Activated T-cell treated with anti-CD3 and anti-CD28 coated beads for 24 hours (primary cell): ENCODE data around the gene CHD2.
"Not testable (repeated sequence)": the region's sequence is repeated elsewhere in the genome, so short reads cannot be mapped to it uniquely, and the experiment has no call there.

Experiments used
- DNase-seq: peaks from one replicate; pipeline ENCODE4 v3.0.0-alpha.2; 2020; ENCODE audit warnings: low read depth

Gene CHD2

GRCh38 chr15:93019090-93019489 lies 119.0 kb downstream of the CHD2 start:
- DNase-seq = no peak

- no peak for DNase-seq
Observed at GRCh38 chr15:93019971-93020370, 119.8 kb downstream of the CHD2 start.

- DNase-seq = no peak
Observed at GRCh38 chr15:93020976-93021772, 121.0 kb downstream of the CHD2 start.

- DNase-seq = no peak
Observed at GRCh38 chr15:93024293-93024692, 124.2 kb downstream of the CHD2 start.

GRCh38 chr15:93024716-93025624 lies 124.8 kb downstream of the CHD2 start:
- DNase-seq = no peak

GRCh38 chr15:93025625-93025982 lies 125.5 kb downstream of the CHD2 start:
- DNase-seq = no peak

- no peak for DNase-seq
Observed at GRCh38 chr15:93026380-93026817, 126.3 kb downstream of the CHD2 start.

GRCh38 chr15:93027413-93027812 lies 127.3 kb downstream of the CHD2 start:
- DNase-seq = no peak

- no peak for DNase-seq
Observed at GRCh38 chr15:93028111-93028631, 128.0 kb downstream of the CHD2 start.

- no peak for DNase-seq
Observed at GRCh38 chr15:93028632-93029213, 128.6 kb downstream of the CHD2 start.

- DNase-seq = no peak
Observed at GRCh38 chr15:93029214-93029835, 129.2 kb downstream of the CHD2 start.

GRCh38 chr15:93029836-93030429 lies 129.8 kb downstream of the CHD2 start:
- DNase-seq = no peak

GRCh38 chr15:93030430-93031102 lies 130.4 kb downstream of the CHD2 start:
- DNase-seq = peak; percentile 57

GRCh38 chr15:93031103-93031464 lies 131.0 kb downstream of the CHD2 start:
- no peak for DNase-seq

GRCh38 chr15:93031557-93032384 lies 131.6 kb downstream of the CHD2 start:
- not testable (repeated sequence) for DNase-seq

GRCh38 chr15:93032515-93033206 lies 132.5 kb downstream of the CHD2 start:
- DNase-seq = not testable (repeated sequence)

GRCh38 chr15:93033434-93034045 lies 133.4 kb downstream of the CHD2 start:
- DNase-seq = no peak

- DNase-seq = no peak
Observed at GRCh38 chr15:93034512-93034911, 134.4 kb downstream of the CHD2 start.
